ENCODE results near the gene SLC50A1.

DNA sequence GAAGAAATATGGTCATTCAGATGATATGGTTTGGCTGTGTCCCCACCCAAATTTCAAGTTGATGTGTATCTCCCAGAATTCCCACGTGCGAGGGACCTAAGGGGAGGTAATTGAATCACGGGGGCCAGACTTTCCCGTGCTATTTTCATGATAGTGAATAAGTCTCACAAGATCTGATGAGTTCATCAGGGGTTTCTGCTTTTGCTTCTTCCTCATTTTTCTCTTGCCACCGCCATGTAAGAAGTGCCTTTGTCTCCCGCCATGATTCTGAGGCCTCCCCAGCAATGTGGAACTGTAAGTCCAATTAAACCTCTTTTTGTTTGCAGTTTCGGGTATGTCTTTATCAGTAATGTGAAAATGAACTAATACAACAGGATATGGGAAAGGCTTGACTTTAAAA lies 6.1 kb downstream of the SLC50A1 start:
- no peak for TF ChIP-seq CTCF (IDR thresholded peaks at IDR 0.05)
- no peak for TF ChIP-seq POLR2A (IDR thresholded peaks at IDR 0.05)
